BLaER1 (cell line): ENCODE results near the gene FHL1.

Experiments
- H3K27ac ChIP-seq: shearing (Covaris generic); formaldehyde crosslinking; 2 replicates; pipeline ENCODE4 v1.8.1; 2022
- H3K27me3 ChIP-seq: shearing (Covaris generic); formaldehyde crosslinking; 2 replicates; pipeline ENCODE4 v1.8.1; 2022
- H3K36me3 ChIP-seq: shearing (Covaris generic); formaldehyde crosslinking; 2 replicates; pipeline ENCODE4 v1.8.1; 2022
- H3K4me1 ChIP-seq: shearing (Covaris generic); formaldehyde crosslinking; 2 replicates; pipeline ENCODE4 v1.8.1; 2022
- H3K4me2 ChIP-seq: shearing (Covaris generic); formaldehyde crosslinking; 2 replicates; pipeline ENCODE4 v1.8.1; 2022
- H3K4me3 ChIP-seq: shearing (Covaris generic); formaldehyde crosslinking; 2 replicates; pipeline ENCODE4 v1.8.1; 2022
- H3K9ac ChIP-seq: shearing (Covaris generic); formaldehyde crosslinking; 2 replicates; pipeline ENCODE4 v1.8.1; 2022
- H3K9me3 ChIP-seq: shearing (Covaris generic); formaldehyde crosslinking; 2 replicates; pipeline ENCODE4 v1.8.1; 2022
- H4K20me1 ChIP-seq: shearing (Covaris generic); formaldehyde crosslinking; 2 replicates; pipeline ENCODE4 v1.8.1; 2022
- Cebpa-rat ChIP-seq: shearing (Covaris generic); IDR thresholded peaks from 2 replicates; pipeline ENCODE4 v1.8.1; 2022

Gene FHL1

DNA sequence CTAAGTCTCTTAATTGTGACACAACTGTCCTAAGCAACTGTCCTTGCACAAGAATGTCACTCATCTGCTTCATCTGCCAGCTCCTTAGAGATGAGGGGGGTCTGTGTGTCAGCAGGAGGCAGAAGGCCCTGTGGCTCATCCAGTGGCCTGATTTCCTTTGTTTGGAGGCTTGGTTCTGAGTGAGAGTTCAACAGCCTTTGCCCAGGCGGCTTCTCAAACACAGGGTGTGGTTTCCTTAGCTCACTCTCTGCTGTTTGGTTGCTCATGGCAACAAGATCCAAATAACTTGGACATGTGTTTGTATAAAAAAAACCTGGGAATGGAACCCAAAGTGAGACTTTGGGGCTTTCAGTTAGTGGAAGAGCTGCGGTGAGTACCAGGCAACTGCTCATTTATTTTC lies 57.2 kb downstream of the FHL1 start:
- Histone ChIP-seq H4K20me1 (peaks cover 64% of the 10 kb centered on the region; the same call in 1 of the 2 replicates), H3K4me2 (peak overlapping the region; percentile 10; the same call in 1 of the 2 replicates), H3K9me3 (no peaks in the 10 kb centered on the region), H3K36me3 (peaks cover 24% of the 10 kb centered on the region), H3K4me3 (no peak overlapping the region), H3K4me1 (peaks cover 50% of the 10 kb centered on the region), H3K9ac (no peak overlapping the region), H3K27ac (no peak overlapping the region), H3K27me3 (peaks cover 91% of the 10 kb centered on the region)
- TF ChIP-seq Cebpa-rat: no peak

DNA sequence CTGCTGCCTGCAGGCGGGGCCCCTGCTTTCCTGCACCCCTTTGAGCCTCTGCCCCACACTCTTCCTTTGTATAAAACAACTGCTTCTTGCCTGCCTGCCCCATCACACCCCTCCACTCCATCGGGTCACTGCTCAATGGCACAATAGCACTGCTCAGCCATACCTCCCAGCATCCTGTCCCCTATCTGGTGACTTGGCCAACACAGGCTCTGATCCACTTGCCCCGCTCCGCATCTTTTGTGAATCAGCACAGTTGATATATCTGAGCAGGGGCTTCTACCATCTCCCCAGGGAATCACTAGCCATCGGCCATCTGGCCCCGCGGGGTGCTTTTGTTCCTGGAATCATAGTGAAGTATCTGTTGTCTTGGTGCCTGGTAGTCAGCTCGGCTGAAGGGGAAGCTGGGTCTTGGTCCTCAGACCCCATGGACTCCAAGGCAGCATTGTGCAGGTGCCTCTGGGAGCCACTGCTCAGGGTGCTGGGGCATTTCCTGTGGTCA lies 58.6 kb downstream of the FHL1 start:
- H3K9me3 ChIP-seq: no peaks in the 10 kb centered on the region
- peak overlapping the region; percentile 31 for H3K4me2 ChIP-seq
- H3K27ac ChIP-seq: no peak overlapping the region
- no peak overlapping the region for H3K4me3 ChIP-seq
- H3K9ac ChIP-seq: no peak overlapping the region
- H4K20me1 ChIP-seq: peaks cover 68% of the 10 kb centered on the region; the same call in 1 of the 2 replicates
- H3K27me3 ChIP-seq: peaks cover 97% of the 10 kb centered on the region
- H3K4me1 ChIP-seq: peaks cover 59% of the 10 kb centered on the region
- TF ChIP-seq Cebpa-rat: no peak
- H3K36me3 ChIP-seq: peaks cover 24% of the 10 kb centered on the region

DNA sequence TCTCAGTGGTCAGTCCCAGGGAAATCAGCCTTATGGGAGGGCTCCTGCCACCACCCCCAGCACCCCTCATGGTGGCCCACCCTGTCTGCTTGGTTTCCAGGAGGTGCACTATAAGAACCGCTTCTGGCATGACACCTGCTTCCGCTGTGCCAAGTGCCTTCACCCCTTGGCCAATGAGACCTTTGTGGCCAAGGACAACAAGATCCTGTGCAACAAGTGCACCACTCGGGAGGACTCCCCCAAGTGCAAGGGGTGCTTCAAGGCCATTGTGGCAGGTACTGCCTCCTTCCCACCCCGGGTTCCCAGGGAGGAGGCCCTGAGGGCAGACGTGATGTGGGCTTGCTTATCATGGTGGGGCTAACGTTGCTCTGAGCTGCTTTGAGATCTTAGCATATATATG lies 59.6 kb downstream of the FHL1 start:
- Histone ChIP-seq H3K4me2 (no peak overlapping the region), H3K9me3 (no peaks in the 10 kb centered on the region), H4K20me1 (peaks cover 65% of the 10 kb centered on the region; the same call in 1 of the 2 replicates), H3K27me3 (peaks cover 96% of the 10 kb centered on the region), H3K27ac (no peak overlapping the region), H3K36me3 (peaks cover 24% of the 10 kb centered on the region), H3K4me3 (no peak overlapping the region), H3K9ac (no peak overlapping the region), H3K4me1 (peaks cover 69% of the 10 kb centered on the region)
- TF ChIP-seq Cebpa-rat: no peak

DNA sequence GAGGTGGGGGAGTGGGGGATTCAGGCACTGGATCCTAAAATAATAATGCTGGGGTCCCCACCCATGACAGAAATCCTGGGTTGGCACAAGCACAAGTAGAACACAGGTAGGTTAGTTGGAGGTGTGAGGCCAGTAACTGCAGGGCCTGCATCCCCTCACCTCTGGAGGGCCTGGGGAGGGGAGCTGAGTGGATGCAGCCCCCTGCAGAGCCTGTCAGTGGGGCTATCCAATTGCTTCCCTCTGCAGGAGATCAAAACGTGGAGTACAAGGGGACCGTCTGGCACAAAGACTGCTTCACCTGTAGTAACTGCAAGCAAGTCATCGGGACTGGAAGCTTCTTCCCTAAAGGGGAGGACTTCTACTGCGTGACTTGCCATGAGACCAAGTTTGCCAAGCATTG lies 60.2 kb downstream of the FHL1 start:
- no peak overlapping the region for H3K4me3 ChIP-seq
- peaks cover 75% of the 10 kb centered on the region for H3K4me1 ChIP-seq
- no peak for TF ChIP-seq Cebpa-rat
- peaks cover 96% of the 10 kb centered on the region for H3K27me3 ChIP-seq
- H3K9me3 ChIP-seq: no peaks in the 10 kb centered on the region
- H3K36me3 ChIP-seq: peaks cover 24% of the 10 kb centered on the region
- no peak overlapping the region for H3K9ac ChIP-seq
- H3K4me2 ChIP-seq: no peak overlapping the region
- H4K20me1 ChIP-seq: peaks cover 65% of the 10 kb centered on the region; the same call in 1 of the 2 replicates
- no peak overlapping the region for H3K27ac ChIP-seq

DNA sequence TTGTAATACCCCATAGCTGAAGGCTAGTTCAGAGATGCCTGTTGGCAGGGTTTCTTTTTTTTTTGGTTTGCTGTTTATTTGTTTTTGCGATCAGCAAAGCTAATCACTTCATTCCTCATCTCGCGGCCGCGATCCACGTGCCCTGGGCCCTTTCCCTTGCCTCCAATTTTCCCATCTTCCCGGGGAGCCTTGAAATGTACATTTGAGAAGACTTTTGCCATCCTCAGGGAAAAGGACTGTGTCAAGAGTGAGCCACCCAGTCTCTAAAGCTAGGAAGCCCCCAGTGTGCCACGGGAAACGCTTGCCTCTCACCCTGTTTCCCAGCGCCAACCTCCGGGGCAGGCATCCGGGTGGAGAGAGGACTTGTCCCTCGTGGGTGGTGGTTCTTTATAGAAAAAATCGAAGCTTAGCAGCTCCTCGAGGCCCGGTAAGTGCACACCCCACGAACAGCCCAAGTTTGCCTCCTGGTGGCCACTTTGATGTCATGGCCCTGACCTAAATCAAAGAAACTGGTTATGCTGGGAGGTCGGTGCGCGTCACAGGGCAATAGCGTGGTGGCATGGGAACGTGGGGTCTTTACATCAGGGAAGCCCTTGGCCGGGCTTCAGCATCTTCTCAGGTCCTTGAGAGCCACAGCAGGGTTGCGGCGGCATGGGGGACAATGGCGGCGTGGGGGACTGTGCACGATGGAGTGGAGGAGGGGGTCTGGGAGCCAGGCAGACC lies 61.8 kb downstream of the FHL1 start:
- 0 out of 2 replicates have a peak overlapping the region, but pooled peaks have one; percentile 47 for H3K4me3 ChIP-seq
- H3K9ac ChIP-seq: no peak overlapping the region
- peak overlapping the region; percentile 48 for H3K27ac ChIP-seq
- H3K36me3 ChIP-seq: peaks cover 24% of the 10 kb centered on the region
- H3K4me1 ChIP-seq: peaks cover 83% of the 10 kb centered on the region
- H3K9me3 ChIP-seq: no peaks in the 10 kb centered on the region
- peaks cover 95% of the 10 kb centered on the region for H3K27me3 ChIP-seq
- peaks cover 60% of the 10 kb centered on the region; the same call in 1 of the 2 replicates for H4K20me1 ChIP-seq
- peak overlapping the region; percentile 73 for H3K4me2 ChIP-seq
- TF ChIP-seq Cebpa-rat: no peak

DNA sequence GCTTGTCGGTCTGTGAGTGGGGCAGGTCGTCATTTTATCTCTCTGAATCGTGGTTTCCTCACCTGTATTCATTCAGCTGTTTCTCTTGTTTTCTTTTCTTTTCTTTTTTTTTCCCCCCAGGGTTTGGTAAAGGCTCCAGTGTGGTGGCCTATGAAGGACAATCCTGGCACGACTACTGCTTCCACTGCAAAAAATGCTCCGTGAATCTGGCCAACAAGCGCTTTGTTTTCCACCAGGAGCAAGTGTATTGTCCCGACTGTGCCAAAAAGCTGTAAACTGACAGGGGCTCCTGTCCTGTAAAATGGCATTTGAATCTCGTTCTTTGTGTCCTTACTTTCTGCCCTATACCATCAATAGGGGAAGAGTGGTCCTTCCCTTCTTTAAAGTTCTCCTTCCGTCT lies 62.4 kb downstream of the FHL1 start:
- Histone ChIP-seq H3K4me3 (peak overlapping the region; percentile 47), H3K9me3 (no peaks in the 10 kb centered on the region), H3K9ac (no peak overlapping the region; the same call in 1 of the 2 replicates), H3K4me2 (peak overlapping the region; percentile 73), H3K27me3 (peaks cover 95% of the 10 kb centered on the region), H3K27ac (peak overlapping the region; percentile 48), H3K4me1 (peaks cover 83% of the 10 kb centered on the region), H3K36me3 (peaks cover 24% of the 10 kb centered on the region), H4K20me1 (peaks cover 60% of the 10 kb centered on the region; the same call in 1 of the 2 replicates)
- TF ChIP-seq Cebpa-rat: no peak

DNA sequence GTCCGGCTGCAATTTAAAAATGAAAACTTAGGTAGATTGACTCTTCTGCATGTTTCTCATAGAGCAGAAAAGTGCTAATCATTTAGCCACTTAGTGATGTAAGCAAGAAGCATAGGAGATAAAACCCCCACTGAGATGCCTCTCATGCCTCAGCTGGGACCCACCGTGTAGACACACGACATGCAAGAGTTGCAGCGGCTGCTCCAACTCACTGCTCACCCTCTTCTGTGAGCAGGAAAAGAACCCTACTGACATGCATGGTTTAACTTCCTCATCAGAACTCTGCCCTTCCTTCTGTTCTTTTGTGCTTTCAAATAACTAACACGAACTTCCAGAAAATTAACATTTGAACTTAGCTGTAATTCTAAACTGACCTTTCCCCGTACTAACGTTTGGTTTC lies 62.9 kb downstream of the FHL1 start:
- Histone ChIP-seq H3K4me3 (peak overlapping the region; percentile 47), H3K9me3 (no peaks in the 10 kb centered on the region), H3K27ac (peak overlapping the region; percentile 31; the same call in 1 of the 2 replicates), H3K36me3 (peaks cover 24% of the 10 kb centered on the region), H3K27me3 (peaks cover 95% of the 10 kb centered on the region), H3K4me2 (peak overlapping the region; percentile 73), H3K4me1 (peaks cover 80% of the 10 kb centered on the region), H3K9ac (peak overlapping the region; percentile 55; the same call in 1 of the 2 replicates), H4K20me1 (peaks cover 60% of the 10 kb centered on the region; the same call in 1 of the 2 replicates)
- TF ChIP-seq Cebpa-rat: no peak

DNA sequence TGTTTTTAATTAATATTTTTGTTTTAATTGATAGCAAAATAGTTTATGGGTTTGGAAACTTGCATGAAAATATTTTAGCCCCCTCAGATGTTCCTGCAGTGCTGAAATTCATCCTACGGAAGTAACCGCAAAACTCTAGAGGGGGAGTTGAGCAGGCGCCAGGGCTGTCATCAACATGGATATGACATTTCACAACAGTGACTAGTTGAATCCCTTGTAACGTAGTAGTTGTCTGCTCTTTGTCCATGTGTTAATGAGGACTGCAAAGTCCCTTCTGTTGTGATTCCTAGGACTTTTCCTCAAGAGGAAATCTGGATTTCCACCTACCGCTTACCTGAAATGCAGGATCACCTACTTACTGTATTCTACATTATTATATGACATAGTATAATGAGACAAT lies 63.5 kb downstream of the FHL1 start:
- H3K27ac ChIP-seq: peak overlapping the region; percentile 31; the same call in 1 of the 2 replicates
- no peak for TF ChIP-seq Cebpa-rat
- H3K4me1 ChIP-seq: peaks cover 74% of the 10 kb centered on the region
- peak overlapping the region; percentile 47 for H3K4me3 ChIP-seq
- peaks cover 95% of the 10 kb centered on the region for H3K27me3 ChIP-seq
- H4K20me1 ChIP-seq: peaks cover 55% of the 10 kb centered on the region; the same call in 1 of the 2 replicates
- peak overlapping the region; percentile 55; the same call in 1 of the 2 replicates for H3K9ac ChIP-seq
- H3K4me2 ChIP-seq: peak overlapping the region; percentile 73
- H3K9me3 ChIP-seq: no peaks in the 10 kb centered on the region
- H3K36me3 ChIP-seq: peaks cover 24% of the 10 kb centered on the region

DNA sequence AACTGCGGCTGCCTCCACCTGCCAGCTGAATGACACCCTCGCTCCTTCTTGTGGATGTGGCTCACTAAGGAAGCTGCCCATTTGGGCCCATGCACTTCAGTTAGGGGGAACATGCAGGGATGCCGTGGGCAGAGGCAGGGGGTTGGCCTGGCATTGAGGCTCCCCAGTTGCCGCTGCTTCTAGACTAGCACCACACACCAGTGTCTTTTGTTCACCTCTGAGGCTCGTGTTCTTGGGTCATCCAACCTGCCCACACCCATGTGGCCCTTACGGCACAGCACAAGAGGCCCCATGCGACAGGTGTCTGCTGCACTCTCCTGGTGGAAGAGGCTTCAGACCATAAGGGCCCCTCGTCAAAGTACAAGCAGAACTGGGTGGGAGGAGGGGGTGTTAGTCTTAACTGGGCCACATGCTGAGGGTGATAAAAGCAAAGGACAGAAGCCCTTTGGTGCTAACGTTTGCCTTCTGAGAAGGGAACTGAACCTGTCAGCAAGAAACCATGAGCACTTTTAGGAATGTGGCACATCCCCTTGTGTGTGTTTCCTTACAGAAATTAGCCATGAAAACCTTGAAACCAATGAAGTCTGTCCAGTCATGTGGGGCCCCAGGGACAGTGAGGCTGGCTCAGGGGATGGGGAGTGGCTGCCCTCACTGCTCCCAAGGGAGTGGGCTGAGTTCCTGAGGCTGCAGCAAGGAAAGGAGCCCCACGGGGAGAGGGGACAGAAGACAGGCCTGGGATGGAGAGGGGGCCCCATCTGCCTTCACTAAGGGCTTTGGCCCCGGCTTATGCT lies 64.6 kb downstream of the FHL1 start:
- no peak for TF ChIP-seq Cebpa-rat
- H3K27ac ChIP-seq: peak overlapping the region; percentile 31; the same call in 1 of the 2 replicates
- H3K9ac ChIP-seq: peak overlapping the region; percentile 44; the same call in 1 of the 2 replicates
- peaks cover 43% of the 10 kb centered on the region; the same call in 1 of the 2 replicates for H4K20me1 ChIP-seq
- peaks cover 68% of the 10 kb centered on the region for H3K4me1 ChIP-seq
- peaks cover 94% of the 10 kb centered on the region for H3K27me3 ChIP-seq
- peak overlapping the region; percentile 73 for H3K4me2 ChIP-seq
- peaks cover 17% of the 10 kb centered on the region for H3K36me3 ChIP-seq
- no peaks in the 10 kb centered on the region for H3K9me3 ChIP-seq
- H3K4me3 ChIP-seq: no peak overlapping the region
